Measurements from ENCODE around the gene HPSE2.
"Not testable (repeated sequence)": the region's sequence is repeated elsewhere in the genome, so short reads cannot be mapped to it uniquely, and the experiment has no call there.

HPSE2 gene

DNA sequence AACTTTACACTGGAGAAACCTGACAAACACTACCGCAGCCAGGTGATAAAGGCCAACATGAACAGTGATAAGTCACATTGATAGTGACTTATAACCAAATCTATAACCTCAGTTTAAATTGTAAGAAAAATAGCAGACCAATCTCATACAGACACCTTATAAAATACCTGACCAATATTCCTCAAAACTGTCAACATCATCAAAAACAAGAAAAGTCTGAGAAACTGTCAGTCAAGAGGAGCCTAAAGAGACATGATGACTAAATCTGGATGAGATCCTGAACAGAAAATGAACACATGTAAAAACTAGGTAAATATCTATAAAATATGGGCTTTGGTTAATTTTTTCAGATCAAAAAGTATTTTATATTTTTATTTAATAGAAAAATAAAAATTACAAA lies 233.3 kb downstream of the HPSE2 start:
- DNase-seq, result no peak

- DNase-seq, result no peak
Measured at GRCh38 chr10:98997596-98997995, 238.1 kb downstream of the HPSE2 start.

DNA sequence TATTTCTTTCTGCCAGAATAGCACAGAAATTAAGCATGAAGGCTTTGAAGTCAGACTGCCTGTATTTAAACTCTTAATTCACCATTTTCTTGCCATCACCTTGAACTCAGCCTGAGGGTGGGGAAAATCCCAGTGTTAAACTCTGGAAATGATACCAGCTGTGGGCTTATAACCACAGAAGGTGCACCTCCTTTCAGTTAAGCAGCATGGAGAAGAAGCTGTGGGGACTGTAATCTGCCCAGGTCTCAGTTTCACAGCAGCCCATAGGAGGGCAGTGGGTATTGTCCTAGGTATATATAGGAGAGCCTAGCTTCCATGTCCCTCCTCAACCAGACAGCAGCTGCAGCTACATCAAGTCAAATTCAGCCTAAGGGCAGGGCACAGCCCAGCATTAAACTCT lies 241.6 kb downstream of the HPSE2 start:
- no peak for DNase-seq

DNA sequence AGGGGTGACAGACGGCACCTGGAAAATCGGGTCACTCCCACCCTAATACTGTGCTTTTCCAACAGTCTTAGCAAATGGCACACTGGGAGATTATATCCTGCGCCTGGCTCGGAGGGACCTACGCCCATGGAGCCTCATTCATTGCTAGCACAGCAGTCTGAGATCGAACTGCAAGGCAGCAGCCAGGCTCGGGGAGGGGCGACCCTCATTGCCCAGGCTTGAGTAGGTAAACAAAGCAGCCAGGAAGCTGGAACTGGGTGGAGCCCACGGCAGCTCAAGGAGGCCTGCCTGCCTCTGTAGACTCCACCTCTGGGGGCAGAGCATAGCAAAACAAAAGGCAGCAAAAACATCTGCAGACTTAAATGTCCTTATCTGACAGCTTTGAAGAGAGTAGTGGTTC lies 251.9 kb downstream of the HPSE2 start:
- DNase-seq, result not testable (repeated sequence)

DNA sequence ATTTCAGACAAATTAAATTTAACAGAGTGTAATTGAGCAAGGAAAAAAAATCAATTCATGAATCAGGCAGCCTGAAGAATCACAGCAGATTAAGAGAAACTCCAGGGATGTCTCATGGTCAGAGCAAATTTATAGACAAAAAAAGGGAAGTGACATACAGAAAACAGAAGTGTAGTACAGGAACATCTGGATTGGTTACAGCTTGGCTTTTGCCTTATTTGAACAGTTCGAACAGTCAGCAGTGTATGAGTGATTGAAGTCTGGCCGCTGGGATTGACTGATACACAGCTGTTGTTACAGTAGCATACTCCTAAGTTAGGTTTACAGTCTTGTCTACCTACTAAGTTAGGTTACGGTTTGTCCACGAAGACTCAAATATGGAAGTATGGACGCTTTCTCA lies 255.3 kb downstream of the HPSE2 start:
- no peak for DNase-seq

GRCh38 chr10:98971464-98971863 lies 264.2 kb downstream of the HPSE2 start:
- DNase-seq, result no peak

DNA sequence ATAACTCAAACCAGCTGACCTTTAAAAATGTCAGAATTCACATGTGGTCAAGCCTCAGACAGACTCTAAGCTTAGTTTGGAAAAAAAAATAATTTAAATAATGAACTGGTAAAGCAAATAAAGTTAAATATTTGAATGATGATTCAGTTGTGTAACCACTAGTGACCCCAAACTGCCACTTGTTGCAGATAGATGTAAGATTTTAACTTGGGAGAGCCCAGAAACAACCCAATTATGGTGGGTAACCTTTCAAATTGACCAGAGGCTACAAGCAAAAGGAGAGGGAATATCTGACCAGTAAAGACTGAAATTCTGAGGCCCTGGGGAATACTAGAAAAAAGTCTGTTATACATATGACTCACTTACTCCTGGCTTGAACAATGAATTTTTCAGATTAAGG lies 268.1 kb downstream of the HPSE2 start:
- DNase-seq, result no peak

- DNase-seq, result no peak
Measured at GRCh38 chr10:98963608-98964007, 272.0 kb downstream of the HPSE2 start.

DNA sequence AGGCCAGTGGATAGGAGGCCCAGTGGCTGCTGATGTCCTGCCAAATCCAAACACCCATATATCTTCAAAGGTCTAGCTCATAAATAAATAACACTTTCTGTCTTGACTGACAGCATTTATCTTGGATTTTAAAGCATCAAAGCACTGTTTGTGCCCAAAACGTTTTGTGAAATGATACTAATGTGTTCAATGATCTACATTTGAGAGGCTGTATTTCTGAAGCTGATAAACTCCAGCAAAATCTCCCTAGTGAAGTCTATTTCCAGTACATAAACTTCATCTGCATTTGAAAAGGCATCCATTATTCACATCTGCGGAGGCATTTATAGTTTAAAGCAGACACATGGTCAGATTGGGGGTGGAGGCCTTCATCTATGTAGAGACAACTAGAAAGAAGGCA lies 276.3 kb downstream of the HPSE2 start:
- no peak for DNase-seq

DNA sequence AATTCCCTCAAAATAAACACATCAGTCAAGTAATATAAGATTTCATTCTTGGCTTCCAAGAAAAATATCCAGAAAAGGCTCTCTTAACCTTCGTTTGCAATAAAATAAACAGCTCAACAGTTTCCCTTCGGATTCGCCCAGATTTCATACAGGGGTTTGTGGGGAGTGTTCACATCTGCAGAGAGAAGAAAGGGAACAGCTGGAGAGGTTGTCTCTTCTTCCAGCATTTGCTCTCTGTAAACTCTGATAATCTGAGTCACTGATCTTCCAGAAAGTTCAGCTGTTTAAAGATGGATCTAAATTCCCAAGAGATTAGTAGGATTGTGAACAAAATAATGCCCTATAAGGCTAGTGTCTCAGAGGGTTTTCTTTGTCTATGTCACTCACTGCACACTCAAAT lies 277.9 kb downstream of the HPSE2 start:
- no peak for DNase-seq

- no peak for DNase-seq
Measured at GRCh38 chr10:98956576-98957260, 278.9 kb downstream of the HPSE2 start.

DNA sequence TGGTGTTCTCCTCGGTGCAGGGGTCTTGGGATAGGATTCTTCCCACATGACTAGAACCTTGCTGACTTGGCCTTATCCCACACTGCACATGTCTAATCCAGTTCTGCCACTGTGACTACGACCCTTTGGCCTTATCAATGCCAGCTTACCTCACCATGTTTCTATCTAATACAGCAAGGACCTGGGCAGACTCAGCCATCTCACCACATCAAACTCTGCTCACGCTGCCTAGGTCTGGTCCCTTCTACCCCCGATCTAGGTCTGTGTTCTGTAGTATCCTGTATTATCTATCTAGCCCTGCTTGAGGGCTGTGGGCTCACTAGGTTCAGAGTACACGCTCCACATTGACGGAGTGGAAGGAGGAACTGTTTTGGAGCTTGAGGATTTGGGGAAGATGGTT lies 282.4 kb downstream of the HPSE2 start:
- no peak for DNase-seq

DNA sequence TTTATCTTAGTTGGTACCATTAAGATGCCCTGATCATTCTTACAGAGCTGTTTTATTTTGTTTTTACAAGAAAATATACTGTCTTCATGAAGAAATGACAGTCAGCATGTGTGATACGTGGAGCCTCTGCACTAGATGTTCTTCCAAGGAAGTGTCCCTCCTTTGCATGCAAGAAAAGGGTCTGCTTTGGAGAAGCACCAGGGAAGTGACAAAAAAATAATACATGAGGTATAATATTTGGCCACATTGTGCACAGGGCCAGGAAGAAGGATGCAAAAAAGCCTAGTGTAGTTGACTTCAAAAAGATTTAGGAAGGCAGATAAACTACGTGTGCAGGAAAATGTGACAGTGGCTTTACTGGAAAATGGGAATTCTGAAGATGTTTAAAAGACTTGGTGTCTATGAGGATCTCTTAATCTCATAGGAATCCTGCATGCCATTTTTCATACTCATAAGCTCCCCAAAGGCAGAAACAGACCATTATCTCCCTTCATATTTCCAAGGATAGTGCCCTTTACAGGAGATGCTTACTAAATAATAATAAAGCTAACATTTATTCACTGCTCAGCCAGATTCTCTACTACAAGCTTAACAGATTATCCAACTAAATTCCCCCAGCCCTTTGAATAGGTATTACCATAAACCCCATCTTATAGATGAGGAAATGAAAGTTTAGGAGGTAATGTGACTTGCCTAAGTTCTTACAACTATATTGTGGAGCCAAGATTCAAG lies 284.2 kb downstream of the HPSE2 start:
- no peak for DNase-seq

DNA sequence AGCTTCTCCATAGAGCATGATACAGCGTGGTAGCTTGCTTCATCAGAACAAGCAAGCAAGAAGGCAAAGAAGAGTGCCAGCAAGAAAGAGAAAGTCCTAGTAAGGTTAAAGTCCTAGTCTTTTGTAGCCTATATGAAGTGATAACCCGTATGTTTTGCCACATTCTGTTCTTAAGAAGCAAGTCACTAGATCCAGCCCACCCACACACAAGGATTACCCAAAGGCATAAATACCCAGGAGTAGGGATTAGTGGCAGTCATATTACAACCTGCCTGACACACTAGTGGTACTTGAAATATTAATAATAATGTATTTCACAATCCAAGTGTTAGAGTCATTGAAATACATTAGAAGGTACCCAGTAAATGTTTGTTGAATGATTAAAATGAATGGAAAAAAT lies 285.5 kb downstream of the HPSE2 start:
- DNase-seq, result no peak

GRCh38 chr10:98949306-98949705 lies 286.3 kb downstream of the HPSE2 start:
- DNase-seq, result no peak

DNA sequence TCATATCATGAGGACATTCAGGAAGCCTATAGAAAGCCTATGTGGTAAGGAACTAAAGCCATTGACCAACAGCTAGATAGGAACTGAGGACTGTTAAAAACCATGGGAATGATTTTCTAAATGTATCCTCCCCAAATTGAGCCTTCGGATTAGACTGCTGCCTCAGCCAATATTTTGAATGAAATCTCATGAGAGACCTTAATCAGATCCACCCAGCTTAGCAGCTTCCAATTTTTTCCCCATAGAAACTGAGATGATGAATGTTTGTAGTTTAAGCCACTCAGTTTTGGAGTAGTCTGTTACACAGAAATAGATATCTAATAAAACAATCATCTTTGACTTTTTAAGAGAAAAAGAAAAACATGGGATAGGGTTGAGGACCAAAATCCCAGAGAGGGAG lies 292.0 kb downstream of the HPSE2 start:
- no peak for DNase-seq

GRCh38 chr10:98929709-98930108 lies 305.9 kb downstream of the HPSE2 start:
- no peak for DNase-seq

DNA sequence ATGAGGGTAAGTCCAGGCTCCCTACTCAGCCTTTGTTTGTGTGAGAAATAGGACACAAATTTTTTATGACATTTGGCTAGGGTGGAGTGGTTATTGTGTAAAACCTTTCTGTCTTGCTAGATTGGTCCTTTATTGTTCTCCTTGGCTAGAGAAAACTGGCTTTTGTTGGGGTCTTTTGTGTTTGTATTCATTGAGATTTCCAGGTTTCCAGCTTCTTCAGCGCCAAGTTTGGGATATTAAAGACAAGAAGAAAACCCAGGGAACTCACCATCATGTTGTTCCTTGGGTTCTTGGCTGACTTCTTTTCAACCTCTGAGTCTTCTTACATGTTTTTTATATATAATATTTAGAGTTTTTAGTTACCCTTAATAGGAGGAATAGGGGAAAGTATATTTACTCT lies 310.0 kb downstream of the HPSE2 start:
- DNase-seq, result no peak

- DNase-seq, result no peak
Measured at GRCh38 chr10:98924526-98924925, 311.1 kb downstream of the HPSE2 start.

GRCh38 chr10:98921316-98921715 lies 314.3 kb downstream of the HPSE2 start:
- no peak for DNase-seq

- DNase-seq, result no peak
Measured at GRCh38 chr10:98920807-98921206, 314.8 kb downstream of the HPSE2 start.

- no peak for DNase-seq
Measured at GRCh38 chr10:98920360-98920759, 315.3 kb downstream of the HPSE2 start.

DNA sequence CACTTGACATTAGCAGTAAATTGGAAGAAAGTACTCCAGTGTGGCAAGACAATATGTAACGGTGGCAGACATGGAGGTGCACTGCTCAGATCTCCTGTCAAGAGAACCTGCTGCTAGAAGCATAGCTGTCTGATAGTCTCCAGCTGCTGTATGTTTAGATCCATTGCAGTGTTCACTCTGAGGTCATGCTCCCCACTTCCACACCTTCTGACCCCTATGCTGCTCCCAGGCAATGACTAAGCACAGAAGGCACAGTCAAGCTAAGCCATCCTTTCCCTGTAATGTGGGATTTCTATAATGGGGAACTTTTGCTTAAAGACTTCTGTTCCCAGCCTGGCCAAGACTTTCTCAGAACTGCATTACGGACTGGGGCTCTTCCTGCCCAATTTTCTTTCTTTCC lies 315.8 kb downstream of the HPSE2 start:
- DNase-seq, result no peak

- DNase-seq, result no peak
Measured at GRCh38 chr10:98917828-98918227, 317.8 kb downstream of the HPSE2 start.
